DOHH2 (cell line): ENCODE measurements around the gene MYBL2.

ENCODE experiments used
- CTCF ChIP-seq: fragments of 200-600 bp; sonication (generic); IDR thresholded peaks from one replicate; pipeline ENCODE4 v1.5.1; 2014; ENCODE audit warnings: antibody characterized with exemption, mild to moderate bottlenecking, low read depth, low read length; ENCODE audit not compliant: poor library complexity, severe bottlenecking
- EZH2phosphoT487 ChIP-seq: fragments of 200-600 bp; sonication (generic); IDR thresholded peaks from 2 replicates; pipeline ENCODE4 v1.6.1; 2017; ENCODE audit warnings: borderline replicate concordance, mild to moderate bottlenecking, antibody characterized with exemption, low read length, moderate library complexity, mixed read lengths

GRCh38 chr20:43691928-43692524, 25.1 kb downstream of the MYBL2 start:
- TF ChIP-seq CTCF (peak; percentile 90), EZH2phosphoT487 (no peak)
